Measurements from ENCODE around the gene CMIP.

CMIP gene

DNA sequence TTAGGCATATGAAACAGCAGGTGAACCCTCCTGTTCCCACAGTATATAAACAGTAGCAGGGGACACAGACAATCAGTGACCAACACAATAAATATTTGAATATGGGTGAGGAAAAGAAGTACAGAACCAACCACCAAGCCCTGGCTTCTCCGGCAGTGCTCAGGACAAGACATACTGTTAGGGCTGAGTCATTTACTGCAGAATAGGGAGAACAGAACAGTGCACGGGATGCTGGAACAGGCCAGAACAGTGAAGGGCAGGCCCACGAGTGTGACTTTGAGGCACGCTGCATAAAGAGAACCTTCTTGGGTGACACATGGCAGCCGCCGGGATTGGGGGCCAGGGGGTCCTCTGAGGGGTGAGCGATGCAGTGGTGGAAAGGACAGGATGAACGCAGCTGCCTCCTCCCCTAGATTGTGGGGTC, 160.4 kb downstream of the CMIP start:
- peaks cover 42% of the 10 kb centered on the region for H3K4me1 ChIP-seq (ENCODE audit: control insufficient read depth, insufficient read depth, low read length, unreplicated experiment)
- H3K27ac ChIP-seq (ENCODE audit: low read depth, low read length) = peak overlapping the region; percentile 14; the same call in 1 of the 2 replicates
- H3K4me3 ChIP-seq (ENCODE audit: low read depth, low read length) = no peak overlapping the region
- H3K79me2 ChIP-seq (ENCODE audit: control insufficient read depth, insufficient read depth, low read length, unreplicated experiment) = peaks cover 4% of the 10 kb centered on the region
- peaks cover 5% of the 10 kb centered on the region; the same call in 1 of the 2 replicates for H3K36me3 ChIP-seq (ENCODE audit: insufficient read depth, low read length)
- H3K27me3 ChIP-seq (ENCODE audit: insufficient read depth, low read length) = no peaks in the 10 kb centered on the region
- H2AFZ ChIP-seq (ENCODE audit: low read length, unreplicated experiment) = no peak overlapping the region

GRCh38 chr16:81606039-81606438, 161.4 kb downstream of the CMIP start:
- Histone ChIP-seq H3K4me3 (ENCODE audit: low read depth, low read length) (no peak overlapping the region), H3K36me3 (ENCODE audit: insufficient read depth, low read length) (peaks cover 5% of the 10 kb centered on the region; the same call in 1 of the 2 replicates), H3K79me2 (ENCODE audit: control insufficient read depth, insufficient read depth, low read length, unreplicated experiment) (peaks cover 4% of the 10 kb centered on the region), H3K4me1 (ENCODE audit: control insufficient read depth, insufficient read depth, low read length, unreplicated experiment) (peaks cover 39% of the 10 kb centered on the region), H2AFZ (ENCODE audit: low read length, unreplicated experiment) (no peak overlapping the region), H3K27me3 (ENCODE audit: insufficient read depth, low read length) (no peaks in the 10 kb centered on the region), H3K27ac (ENCODE audit: low read depth, low read length) (no peak overlapping the region)

DNA sequence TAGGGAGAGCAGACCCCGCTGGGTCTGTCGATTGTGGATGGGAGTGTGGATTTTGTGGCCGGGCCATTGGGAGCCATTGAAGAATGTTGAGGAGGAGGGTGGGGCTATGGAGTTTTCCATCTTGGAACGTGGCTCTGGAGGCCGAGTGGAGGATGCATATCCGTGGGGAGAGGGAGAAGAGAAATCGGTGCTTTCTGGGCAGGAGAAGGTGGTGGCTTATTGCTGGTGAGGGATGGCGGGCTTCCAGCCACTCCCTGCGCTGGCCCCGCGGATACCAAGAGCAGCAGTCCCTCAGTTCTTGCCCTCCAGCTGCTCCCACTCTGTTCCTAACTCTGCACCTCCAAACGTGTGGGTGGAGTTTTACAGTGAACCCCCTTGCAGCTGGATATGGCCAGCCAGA, 162.4 kb downstream of the CMIP start:
- Histone ChIP-seq H3K27me3 (ENCODE audit: insufficient read depth, low read length) (no peaks in the 10 kb centered on the region), H3K36me3 (ENCODE audit: insufficient read depth, low read length) (peaks cover 5% of the 10 kb centered on the region; the same call in 1 of the 2 replicates), H3K4me3 (ENCODE audit: low read depth, low read length) (no peak overlapping the region), H3K79me2 (ENCODE audit: control insufficient read depth, insufficient read depth, low read length, unreplicated experiment) (no peaks in the 10 kb centered on the region), H3K4me1 (ENCODE audit: control insufficient read depth, insufficient read depth, low read length, unreplicated experiment) (peaks cover 30% of the 10 kb centered on the region), H2AFZ (ENCODE audit: low read length, unreplicated experiment) (no peak overlapping the region), H3K27ac (ENCODE audit: low read depth, low read length) (no peak overlapping the region)

GRCh38 chr16:81607805-81608522, 163.4 kb downstream of the CMIP start:
- no peaks in the 10 kb centered on the region for H3K27me3 ChIP-seq (ENCODE audit: insufficient read depth, low read length)
- H3K4me3 ChIP-seq (ENCODE audit: low read depth, low read length) = no peak overlapping the region
- peaks cover 26% of the 10 kb centered on the region for H3K4me1 ChIP-seq (ENCODE audit: control insufficient read depth, insufficient read depth, low read length, unreplicated experiment)
- H2AFZ ChIP-seq (ENCODE audit: low read length, unreplicated experiment) = no peak overlapping the region
- no peaks in the 10 kb centered on the region for H3K79me2 ChIP-seq (ENCODE audit: control insufficient read depth, insufficient read depth, low read length, unreplicated experiment)
- peaks cover 5% of the 10 kb centered on the region; the same call in 1 of the 2 replicates for H3K36me3 ChIP-seq (ENCODE audit: insufficient read depth, low read length)
- H3K27ac ChIP-seq (ENCODE audit: low read depth, low read length) = no peak overlapping the region

DNA sequence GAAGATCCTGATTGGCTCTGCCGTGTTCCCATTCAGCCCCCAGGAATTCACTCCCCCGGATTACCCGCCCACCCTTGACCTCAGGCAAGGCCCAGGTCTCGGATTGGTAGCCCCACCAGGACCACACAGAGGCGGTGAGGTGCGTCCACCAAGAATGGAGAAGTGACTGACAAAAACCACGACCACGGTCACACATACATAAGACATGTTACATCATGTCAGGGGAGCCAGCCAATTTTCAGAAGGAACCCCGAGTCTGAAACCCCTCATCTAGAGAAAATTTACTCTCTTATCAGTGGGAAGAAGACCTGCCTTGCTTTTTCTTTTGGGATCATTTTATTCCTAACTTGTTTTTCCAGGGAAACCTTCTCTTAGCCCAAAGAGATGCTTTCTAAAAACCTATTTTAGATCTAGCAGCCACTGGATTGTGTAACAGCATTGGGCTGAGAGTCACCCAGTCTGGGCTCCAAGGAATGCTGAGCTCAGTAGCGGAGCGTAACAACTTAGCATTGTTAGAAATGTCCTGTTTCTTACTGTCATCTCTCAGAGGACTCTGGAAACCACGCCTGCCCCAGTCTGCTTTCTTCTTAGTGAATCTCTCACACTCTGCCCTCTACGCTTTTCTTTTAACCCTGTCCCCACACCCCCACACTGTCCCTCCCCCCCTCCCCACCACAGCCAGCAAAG, 164.1 kb downstream of the CMIP start:
- Histone ChIP-seq H3K27ac (ENCODE audit: low read depth, low read length) (no peak overlapping the region; the same call in 1 of the 2 replicates), H3K4me1 (ENCODE audit: control insufficient read depth, insufficient read depth, low read length, unreplicated experiment) (peaks cover 26% of the 10 kb centered on the region), H3K36me3 (ENCODE audit: insufficient read depth, low read length) (peaks cover 5% of the 10 kb centered on the region; the same call in 1 of the 2 replicates), H3K79me2 (ENCODE audit: control insufficient read depth, insufficient read depth, low read length, unreplicated experiment) (no peaks in the 10 kb centered on the region), H3K4me3 (ENCODE audit: low read depth, low read length) (no peak overlapping the region), H3K27me3 (ENCODE audit: insufficient read depth, low read length) (no peaks in the 10 kb centered on the region), H2AFZ (ENCODE audit: low read length, unreplicated experiment) (no peak overlapping the region)

DNA sequence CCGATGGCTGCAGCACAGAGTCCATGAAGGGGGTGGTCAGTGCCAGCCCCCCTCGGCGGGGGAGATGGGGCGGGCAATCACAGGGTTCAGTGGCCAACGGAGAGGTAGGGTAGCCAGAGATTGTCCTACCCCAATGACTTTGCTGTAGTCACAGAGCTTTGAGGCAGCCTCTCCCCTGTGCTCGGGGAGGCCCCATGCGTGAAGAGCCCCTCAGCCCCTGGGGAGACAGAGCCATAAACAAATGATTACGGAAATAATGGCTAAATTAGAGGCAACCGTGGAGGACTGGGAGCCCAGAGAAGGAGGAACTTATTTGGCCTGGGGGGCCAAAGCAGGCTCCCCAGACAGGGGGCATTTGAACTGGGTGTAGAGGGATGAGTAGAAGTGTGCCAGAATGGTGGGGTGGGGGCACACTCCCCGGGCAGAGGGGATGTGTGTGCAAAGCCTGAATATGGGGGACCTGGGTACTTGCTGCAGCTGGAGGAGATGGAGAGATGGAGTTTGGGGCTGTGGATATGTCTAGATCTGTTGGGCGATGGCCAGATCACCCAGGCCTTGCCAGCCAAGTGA, 164.8 kb downstream of the CMIP start:
- Histone ChIP-seq H2AFZ (ENCODE audit: low read length, unreplicated experiment) (no peak overlapping the region), H3K27ac (ENCODE audit: low read depth, low read length) (no peak overlapping the region), H3K4me3 (ENCODE audit: low read depth, low read length) (no peak overlapping the region), H3K36me3 (ENCODE audit: insufficient read depth, low read length) (peaks cover 5% of the 10 kb centered on the region; the same call in 1 of the 2 replicates), H3K79me2 (ENCODE audit: control insufficient read depth, insufficient read depth, low read length, unreplicated experiment) (no peaks in the 10 kb centered on the region), H3K27me3 (ENCODE audit: insufficient read depth, low read length) (no peaks in the 10 kb centered on the region), H3K4me1 (ENCODE audit: control insufficient read depth, insufficient read depth, low read length, unreplicated experiment) (peaks cover 26% of the 10 kb centered on the region)

DNA sequence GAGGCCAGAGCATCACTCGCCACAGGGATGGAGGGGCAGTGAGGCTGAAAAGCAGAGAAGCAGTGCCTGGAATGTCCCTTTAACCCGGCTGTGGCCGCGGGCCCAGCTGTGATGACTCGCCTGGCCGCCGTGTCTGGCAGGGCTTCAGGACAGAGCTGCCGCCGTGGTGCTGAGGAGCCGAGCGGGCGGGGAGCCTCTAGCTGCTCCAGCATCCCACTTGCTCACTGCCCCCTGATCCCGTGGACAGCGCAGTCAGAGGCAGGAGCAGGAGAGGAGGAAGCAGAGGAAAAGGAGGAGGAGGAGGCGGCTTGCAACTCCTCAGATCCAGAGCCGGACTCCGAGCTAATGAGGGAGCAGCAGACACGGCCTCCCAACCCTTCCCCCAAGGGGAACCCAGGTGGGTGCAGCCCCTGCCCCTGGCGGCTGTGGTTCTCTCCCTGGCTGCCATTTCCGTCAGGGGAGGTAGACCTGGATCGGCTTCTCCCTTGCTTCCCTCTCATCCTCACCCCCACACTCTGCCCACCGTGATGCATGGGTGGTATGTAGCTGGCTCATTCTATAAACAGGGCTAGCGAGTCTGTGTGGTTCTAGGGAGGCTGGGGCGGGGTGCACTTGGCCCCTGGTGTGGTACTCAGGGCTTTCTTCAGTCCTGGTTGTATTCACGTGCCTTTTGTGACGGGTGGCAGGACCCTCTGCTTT, 165.7 kb downstream of the CMIP start:
- H3K79me2 ChIP-seq (ENCODE audit: control insufficient read depth, insufficient read depth, low read length, unreplicated experiment) = no peaks in the 10 kb centered on the region
- H3K27ac ChIP-seq (ENCODE audit: low read depth, low read length) = no peak overlapping the region
- no peak overlapping the region for H2AFZ ChIP-seq (ENCODE audit: low read length, unreplicated experiment)
- H3K27me3 ChIP-seq (ENCODE audit: insufficient read depth, low read length) = no peaks in the 10 kb centered on the region
- H3K36me3 ChIP-seq (ENCODE audit: insufficient read depth, low read length) = peaks cover 5% of the 10 kb centered on the region; the same call in 1 of the 2 replicates
- H3K4me3 ChIP-seq (ENCODE audit: low read depth, low read length) = no peak overlapping the region
- peaks cover 17% of the 10 kb centered on the region for H3K4me1 ChIP-seq (ENCODE audit: control insufficient read depth, insufficient read depth, low read length, unreplicated experiment)

GRCh38 chr16:81610936-81611335, 166.3 kb downstream of the CMIP start:
- H3K36me3 ChIP-seq (ENCODE audit: insufficient read depth, low read length) = peaks cover 5% of the 10 kb centered on the region; the same call in 1 of the 2 replicates
- no peak overlapping the region for H2AFZ ChIP-seq (ENCODE audit: low read length, unreplicated experiment)
- H3K27me3 ChIP-seq (ENCODE audit: insufficient read depth, low read length) = no peaks in the 10 kb centered on the region
- no peak overlapping the region for H3K4me3 ChIP-seq (ENCODE audit: low read depth, low read length)
- no peaks in the 10 kb centered on the region for H3K79me2 ChIP-seq (ENCODE audit: control insufficient read depth, insufficient read depth, low read length, unreplicated experiment)
- peaks cover 16% of the 10 kb centered on the region for H3K4me1 ChIP-seq (ENCODE audit: control insufficient read depth, insufficient read depth, low read length, unreplicated experiment)
- no peak overlapping the region for H3K27ac ChIP-seq (ENCODE audit: low read depth, low read length)

DNA sequence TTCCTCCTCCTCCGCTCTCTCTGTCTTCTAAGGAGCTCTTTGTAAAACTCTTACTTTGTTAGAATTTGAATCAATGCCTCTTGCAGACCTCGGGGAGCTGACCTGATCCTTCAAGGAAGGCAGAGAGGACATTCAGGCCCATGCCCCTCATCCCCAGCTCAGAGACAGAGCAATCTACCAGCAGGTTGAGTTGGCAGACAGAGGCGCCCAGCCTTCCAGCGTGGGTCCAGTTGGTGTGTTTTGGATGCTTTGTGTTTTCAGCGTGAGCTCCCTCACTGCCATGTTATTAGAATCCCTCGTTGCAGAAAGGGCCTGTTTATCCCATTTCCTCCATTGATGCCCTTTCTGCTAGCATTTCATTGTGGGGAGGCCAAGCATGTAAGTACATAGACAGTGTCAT, 167.1 kb downstream of the CMIP start:
- peaks cover 5% of the 10 kb centered on the region; the same call in 1 of the 2 replicates for H3K36me3 ChIP-seq (ENCODE audit: insufficient read depth, low read length)

GRCh38 chr16:81612351-81613163, 167.9 kb downstream of the CMIP start:
- Histone ChIP-seq H3K4me1 (ENCODE audit: control insufficient read depth, insufficient read depth, low read length, unreplicated experiment) (peaks cover 23% of the 10 kb centered on the region), H2AFZ (ENCODE audit: low read length, unreplicated experiment) (no peak overlapping the region), H3K4me3 (ENCODE audit: low read depth, low read length) (no peak overlapping the region), H3K36me3 (ENCODE audit: insufficient read depth, low read length) (peaks cover 4% of the 10 kb centered on the region; the same call in 1 of the 2 replicates), H3K27me3 (ENCODE audit: insufficient read depth, low read length) (no peaks in the 10 kb centered on the region), H3K79me2 (ENCODE audit: control insufficient read depth, insufficient read depth, low read length, unreplicated experiment) (no peaks in the 10 kb centered on the region), H3K27ac (ENCODE audit: low read depth, low read length) (no peak overlapping the region)

More for the DNA sequence above, 167.1 kb downstream of the CMIP start:
- H3K4me1 ChIP-seq (ENCODE audit: control insufficient read depth, insufficient read depth, low read length, unreplicated experiment) = peaks cover 20% of the 10 kb centered on the region
- H3K27ac ChIP-seq (ENCODE audit: low read depth, low read length) = no peak overlapping the region
- no peaks in the 10 kb centered on the region for H3K79me2 ChIP-seq (ENCODE audit: control insufficient read depth, insufficient read depth, low read length, unreplicated experiment)
- no peak overlapping the region for H3K4me3 ChIP-seq (ENCODE audit: low read depth, low read length)
- H3K27me3 ChIP-seq (ENCODE audit: insufficient read depth, low read length) = no peaks in the 10 kb centered on the region
- no peak overlapping the region for H2AFZ ChIP-seq (ENCODE audit: low read length, unreplicated experiment)

Measured in ACC112 (cell line).